ENCODE data around the gene PTPRK. TPM values are rescaled to one million over a fixed set of nuclear protein-coding genes. Genes with fewer than 3 reads are reported as not detected.

Gene PTPRK
- total and polyA plus RNA-seq, 9 of the 15 experiments (the other 6 are each of a cell fraction or from before 2014, with no cell fraction given) = 0.04 to 0.51 TPM; not detected in 7

GRCh38 chr6:127937747-127938146 lies 582.7 kb downstream of the PTPRK start:
- H3K79me2 ChIP-seq (ENCODE audit: control insufficient read depth, insufficient read depth, low read length) = no peaks in the 10 kb centered on the region
- no peak overlapping the region for H3K9ac ChIP-seq (ENCODE audit: insufficient read depth in 1 of 2, low read depth in 2 of 2, low read length in 2 of 2)
- BruUV-seq (replicated peaks) = no TSS peak
- H3K27ac ChIP-seq (ENCODE audit: extremely low read depth, low read depth, low read length) = no peak overlapping the region
- no peak overlapping the region for H3K4me2 ChIP-seq (ENCODE audit: insufficient read depth, low read length)
- FAIRE-seq (no peak), ATAC-seq (no peak), DNase-seq (ENCODE audit: extremely low read depth in 1 of 4, low spot score in 3 of 4) (no peak)
- no peaks in the 10 kb centered on the region for H4K20me1 ChIP-seq (replicated peaks; ENCODE audit: control insufficient read depth, insufficient read depth, low read length)
- in situ Hi-C loops (cut with MboI) (no loop called here), intact Hi-C loops (cut with micrococcal nuclease) (no loop called here)
- no peaks in the 10 kb centered on the region for H3K4me1 ChIP-seq (replicated peaks in 1 of 2; ENCODE audit: control insufficient read depth in 2 of 2, insufficient read depth in 2 of 2, low read length in 2 of 2)
- no peak overlapping the region for H2AFZ ChIP-seq (ENCODE audit: low read depth, low read length)
- POLR2A ChIA-PET = no interaction called here
- no peaks in the 10 kb centered on the region for H3K9me3 ChIP-seq (replicated peaks; ENCODE audit: control insufficient read depth, insufficient read depth, low read depth, low read length)
- H3K27me3 ChIP-seq (ENCODE audit: control insufficient read depth in 2 of 2, insufficient read depth in 2 of 2, low read length in 2 of 2) = no peaks in the 10 kb centered on the region
- no peaks in the 10 kb centered on the region for H3K36me3 ChIP-seq (ENCODE audit: control insufficient read depth, insufficient read depth, low read length)
- H3K4me3 ChIP-seq = no peak overlapping the region
- H3K9me1 ChIP-seq (ENCODE audit: control insufficient read depth, insufficient read depth, low read length) = no peaks in the 10 kb centered on the region
- CTCF ChIA-PET (ENCODE audit: low intra/inter-chr PET ratio) = no interaction called here
- no peak for TF ChIP-seq SMARCC2 (IDR thresholded peaks at IDR 0.05; ENCODE audit: low read depth)
- no peak for TF ChIP-seq CHD2 (IDR thresholded peaks at IDR 0.05; ENCODE audit: low read depth, low read length)
- TF ChIP-seq DACH1 (IDR thresholded peaks at IDR 0.05; ENCODE audit: partially characterized antibody) = no peak
- no peak for TF ChIP-seq ZNF764 (CRISPR knock-in tag; IDR thresholded peaks at IDR 0.05; ENCODE audit: low read depth)
- TF ChIP-seq, protein P1, sequence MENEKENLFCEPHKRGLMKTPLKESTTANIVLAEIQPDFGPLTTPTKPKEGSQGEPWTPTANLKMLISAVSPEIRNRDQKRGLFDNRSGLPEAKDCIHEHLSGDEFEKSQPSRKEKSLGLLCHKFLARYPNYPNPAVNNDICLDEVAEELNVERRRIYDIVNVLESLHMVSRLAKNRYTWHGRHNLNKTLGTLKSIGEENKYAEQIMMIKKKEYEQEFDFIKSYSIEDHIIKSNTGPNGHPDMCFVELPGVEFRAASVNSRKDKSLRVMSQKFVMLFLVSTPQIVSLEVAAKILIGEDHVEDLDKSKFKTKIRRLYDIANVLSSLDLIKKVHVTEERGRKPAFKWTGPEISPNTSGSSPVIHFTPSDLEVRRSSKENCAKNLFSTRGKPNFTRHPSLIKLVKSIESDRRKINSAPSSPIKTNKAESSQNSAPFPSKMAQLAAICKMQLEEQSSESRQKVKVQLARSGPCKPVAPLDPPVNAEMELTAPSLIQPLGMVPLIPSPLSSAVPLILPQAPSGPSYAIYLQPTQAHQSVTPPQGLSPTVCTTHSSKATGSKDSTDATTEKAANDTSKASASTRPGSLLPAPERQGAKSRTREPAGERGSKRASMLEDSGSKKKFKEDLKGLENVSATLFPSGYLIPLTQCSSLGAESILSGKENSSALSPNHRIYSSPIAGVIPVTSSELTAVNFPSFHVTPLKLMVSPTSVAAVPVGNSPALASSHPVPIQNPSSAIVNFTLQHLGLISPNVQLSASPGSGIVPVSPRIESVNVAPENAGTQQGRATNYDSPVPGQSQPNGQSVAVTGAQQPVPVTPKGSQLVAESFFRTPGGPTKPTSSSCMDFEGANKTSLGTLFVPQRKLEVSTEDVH (IDR thresholded peaks at IDR 0.05; ENCODE audit: low read depth, partially characterized antibody) = no peak
- no peak for TF ChIP-seq JUNB (CRISPR knock-in tag; conservative IDR thresholded peaks at IDR 0.05)
- no peak for TF ChIP-seq SMARCA4 (IDR thresholded peaks at IDR 0.05)
- TF ChIP-seq ARNT (IDR thresholded peaks at IDR 0.05) = no peak
- TF ChIP-seq HMG20B (CRISPR knock-in tag; IDR thresholded peaks at IDR 0.05) = no peak
- no peak for TF ChIP-seq HDAC1 (IDR thresholded peaks at IDR 0.05)
- TF ChIP-seq, protein P2, sequence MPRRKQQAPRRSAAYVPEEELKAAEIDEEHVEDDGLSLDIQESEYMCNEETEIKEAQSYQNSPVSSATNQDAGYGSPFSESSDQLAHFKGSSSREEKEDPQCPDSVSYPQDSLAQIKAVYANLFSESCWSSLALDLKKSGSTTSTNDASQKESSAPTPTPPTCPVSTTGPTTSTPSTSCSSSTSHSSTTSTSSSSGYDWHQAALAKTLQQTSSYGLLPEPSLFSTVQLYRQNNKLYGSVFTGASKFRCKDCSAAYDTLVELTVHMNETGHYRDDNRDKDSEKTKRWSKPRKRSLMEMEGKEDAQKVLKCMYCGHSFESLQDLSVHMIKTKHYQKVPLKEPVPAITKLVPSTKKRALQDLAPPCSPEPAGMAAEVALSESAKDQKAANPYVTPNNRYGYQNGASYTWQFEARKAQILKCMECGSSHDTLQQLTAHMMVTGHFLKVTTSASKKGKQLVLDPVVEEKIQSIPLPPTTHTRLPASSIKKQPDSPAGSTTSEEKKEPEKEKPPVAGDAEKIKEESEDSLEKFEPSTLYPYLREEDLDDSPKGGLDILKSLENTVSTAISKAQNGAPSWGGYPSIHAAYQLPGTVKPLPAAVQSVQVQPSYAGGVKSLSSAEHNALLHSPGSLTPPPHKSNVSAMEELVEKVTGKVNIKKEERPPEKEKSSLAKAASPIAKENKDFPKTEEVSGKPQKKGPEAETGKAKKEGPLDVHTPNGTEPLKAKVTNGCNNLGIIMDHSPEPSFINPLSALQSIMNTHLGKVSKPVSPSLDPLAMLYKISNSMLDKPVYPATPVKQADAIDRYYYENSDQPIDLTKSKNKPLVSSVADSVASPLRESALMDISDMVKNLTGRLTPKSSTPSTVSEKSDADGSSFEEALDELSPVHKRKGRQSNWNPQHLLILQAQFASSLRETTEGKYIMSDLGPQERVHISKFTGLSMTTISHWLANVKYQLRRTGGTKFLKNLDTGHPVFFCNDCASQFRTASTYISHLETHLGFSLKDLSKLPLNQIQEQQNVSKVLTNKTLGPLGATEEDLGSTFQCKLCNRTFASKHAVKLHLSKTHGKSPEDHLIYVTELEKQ (CRISPR knock-in tag; IDR thresholded peaks at IDR 0.05) = no peak

Data from K562 (cell line).